ENCODE measurements around the gene DIDO1.

The DIDO1 gene

DNA sequence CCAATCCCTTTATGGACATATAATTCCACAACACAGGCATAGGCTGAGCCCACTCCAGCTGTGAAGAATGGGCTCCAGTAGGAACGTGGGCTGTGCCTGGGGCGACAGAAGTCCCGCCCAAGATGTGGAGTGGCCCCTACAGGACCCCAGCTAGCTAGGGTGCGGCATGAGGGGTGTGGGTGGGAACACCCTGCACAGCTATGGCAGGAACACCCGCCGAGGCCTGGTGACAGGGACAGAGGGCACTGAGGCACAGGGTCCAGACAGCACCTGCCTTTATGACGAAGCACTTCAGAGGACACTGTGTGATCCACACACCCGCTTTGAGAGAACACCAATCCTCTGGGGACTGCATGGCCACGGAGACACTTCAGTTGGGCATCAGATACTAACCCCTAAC lies 36.4 kb downstream of the DIDO1 start:
- no peak for DNase-seq

DNA sequence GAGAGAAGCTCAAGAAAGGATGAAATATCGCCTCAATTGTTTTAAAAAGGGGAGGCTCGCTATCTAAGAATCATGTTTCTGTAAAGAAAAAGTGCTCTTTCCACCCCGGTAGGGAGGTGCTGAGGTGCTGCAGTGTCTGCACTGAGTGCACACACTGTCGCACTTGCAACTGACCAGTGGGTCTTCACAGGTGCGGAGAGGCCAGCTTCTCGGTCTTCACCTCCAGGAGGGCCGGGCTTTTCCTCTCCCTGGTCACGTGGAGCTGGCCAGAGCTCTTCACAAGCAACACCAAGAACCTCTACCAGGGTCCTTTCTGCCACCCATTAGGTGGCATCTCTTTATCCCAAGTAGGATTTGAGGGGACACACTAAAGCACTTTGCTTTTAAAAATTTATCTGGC lies 36.9 kb downstream of the DIDO1 start:
- DNase-seq = no peak

DNA sequence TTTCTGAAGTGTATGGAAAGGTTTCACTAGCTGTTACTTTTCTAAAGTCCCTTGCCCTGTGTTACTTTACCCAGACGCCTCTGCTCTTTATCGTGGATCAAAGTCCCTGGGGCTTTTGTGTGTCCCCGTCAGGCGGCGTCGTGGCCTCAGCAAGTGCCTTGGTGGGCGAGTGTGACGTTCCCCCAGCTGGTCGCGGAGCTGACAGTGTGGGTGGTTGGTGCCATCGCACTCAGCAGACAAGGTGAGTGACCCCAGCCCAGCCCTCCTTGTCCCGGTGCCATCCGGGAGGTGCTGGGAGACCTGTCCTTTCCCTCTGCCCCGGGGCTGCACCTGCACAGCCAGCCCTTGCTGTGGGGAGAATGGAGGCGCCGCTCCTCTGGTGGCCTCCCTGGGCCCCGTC lies 37.4 kb downstream of the DIDO1 start:
- DNase-seq = no peak

DNA sequence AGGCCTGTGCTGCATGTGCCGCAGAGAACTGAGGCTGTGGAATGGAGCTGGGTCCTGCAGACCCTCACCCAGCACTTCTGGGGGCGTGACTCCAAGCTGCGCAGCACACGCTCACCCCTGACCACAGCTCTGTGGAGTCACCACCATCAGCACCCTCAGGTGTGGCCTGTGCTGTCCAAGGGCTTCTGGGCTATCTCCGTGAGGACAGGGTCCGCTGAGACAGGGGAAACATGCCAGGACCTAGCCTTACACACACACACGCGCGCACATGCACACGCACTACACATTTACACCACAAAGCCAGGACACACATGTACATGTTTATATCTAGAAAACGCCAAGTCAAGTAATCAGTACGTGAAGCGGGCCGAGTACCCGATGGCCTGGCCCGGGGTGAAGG lies 37.9 kb downstream of the DIDO1 start:
- no peak for DNase-seq

DNA sequence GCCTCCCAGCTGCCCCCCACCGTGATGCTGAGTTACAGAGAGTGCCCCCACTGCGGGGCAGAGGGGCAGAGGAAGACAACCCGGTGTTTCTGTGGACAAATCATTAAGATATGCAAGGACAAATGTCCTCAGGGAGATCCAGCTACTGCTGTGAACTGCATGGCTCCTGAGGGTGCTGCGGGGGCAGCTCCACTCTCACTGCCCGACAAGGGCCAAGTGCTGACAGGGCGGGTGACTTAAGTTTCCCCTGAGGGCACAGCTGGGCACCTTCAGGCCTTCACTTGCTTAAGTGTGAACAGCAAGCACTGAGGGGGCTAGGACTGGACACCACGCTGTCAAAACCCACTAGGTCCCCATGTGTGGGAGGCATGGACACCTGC lies 38.5 kb downstream of the DIDO1 start:
- DNase-seq = no peak

DNA sequence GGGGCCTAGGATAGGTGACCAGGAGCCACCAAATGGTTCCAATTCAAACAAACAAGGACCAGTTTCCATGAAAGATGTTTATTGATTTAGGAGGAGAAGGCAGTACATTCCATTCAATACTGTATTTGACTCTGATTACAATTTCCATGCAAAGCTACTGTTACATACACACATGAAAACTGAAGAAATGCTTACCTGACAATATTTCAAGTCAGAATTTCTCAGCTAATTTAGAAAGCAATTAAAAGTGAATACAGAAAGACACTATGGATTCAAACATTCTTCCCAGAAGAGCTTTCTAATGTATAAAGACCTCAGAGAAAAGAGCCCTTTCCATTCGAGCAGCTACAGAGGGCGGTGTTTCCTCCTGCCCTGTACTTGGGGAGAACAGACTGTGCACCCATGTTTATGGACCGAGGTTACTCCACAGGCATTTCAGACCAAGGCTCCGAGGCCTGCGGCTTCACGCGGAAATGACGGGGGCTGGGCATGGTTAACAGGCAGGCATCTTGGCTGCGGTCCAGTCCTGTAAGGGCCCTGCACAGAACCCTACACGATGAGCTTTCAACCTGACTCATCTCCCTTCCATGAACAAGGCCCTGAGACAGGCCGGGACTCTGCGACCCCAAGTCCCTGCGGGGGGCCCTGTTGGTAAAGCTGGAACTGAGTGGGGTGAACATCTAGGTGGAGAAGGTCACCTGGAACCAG lies 39.0 kb downstream of the DIDO1 start:
- peak; percentile 83 for DNase-seq

DNA sequence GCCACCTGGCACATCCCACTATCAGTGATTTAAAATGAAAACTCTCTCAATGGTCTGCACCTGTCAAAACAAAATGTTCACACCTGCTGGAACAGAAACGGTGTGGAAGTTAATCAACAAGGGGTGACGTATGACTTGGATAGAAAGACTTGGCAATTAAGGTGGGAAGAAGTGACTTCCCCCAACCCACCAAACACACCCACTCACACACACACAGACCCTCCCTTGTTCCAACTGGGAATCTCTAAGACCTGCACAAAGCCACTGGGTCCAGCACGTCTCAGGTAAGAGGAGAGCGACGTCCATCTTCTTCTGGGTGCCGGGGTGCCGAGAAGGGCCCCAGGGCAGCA lies 39.6 kb downstream of the DIDO1 start:
- DNase-seq = no peak

DNA sequence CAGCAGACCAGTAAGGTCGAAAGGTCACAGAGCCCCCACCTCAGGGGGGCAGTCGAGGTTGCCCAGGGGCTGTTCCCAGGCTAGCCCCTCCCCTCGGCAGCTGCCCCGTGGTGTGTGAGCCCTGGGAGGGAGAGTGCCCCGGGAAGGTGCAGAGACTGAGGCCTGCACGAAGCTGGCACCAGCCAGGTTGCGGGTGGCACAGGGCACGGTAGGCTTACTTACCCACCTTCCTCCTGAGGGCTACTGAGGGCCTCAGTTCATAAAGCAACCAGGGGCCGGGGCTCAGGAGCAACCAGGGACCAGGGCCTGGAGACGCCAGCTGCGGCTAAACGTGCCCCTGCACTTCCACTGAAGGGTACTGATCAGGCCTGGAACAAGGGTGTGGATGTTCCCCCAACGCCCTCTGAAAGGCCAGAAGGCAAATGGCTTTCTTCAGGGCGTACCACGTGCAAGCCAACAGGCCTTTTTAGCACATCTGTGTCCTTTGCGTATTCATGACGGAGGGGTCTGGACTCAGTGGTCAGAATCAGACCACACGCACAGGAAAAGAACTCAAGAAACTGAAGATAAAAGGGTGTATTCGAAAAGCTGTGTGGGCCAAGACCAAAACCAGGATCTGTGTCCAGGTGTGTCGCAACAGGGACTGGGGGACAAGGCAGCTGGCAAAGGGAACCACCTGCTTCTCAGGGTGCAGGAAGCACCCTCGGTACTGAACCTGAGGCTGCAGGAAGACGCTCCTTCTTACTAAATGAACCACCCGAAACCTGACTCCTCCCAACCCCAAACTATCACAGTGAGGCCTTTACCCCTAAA lies 40.2 kb downstream of the DIDO1 start:
- DNase-seq = no peak

DNA sequence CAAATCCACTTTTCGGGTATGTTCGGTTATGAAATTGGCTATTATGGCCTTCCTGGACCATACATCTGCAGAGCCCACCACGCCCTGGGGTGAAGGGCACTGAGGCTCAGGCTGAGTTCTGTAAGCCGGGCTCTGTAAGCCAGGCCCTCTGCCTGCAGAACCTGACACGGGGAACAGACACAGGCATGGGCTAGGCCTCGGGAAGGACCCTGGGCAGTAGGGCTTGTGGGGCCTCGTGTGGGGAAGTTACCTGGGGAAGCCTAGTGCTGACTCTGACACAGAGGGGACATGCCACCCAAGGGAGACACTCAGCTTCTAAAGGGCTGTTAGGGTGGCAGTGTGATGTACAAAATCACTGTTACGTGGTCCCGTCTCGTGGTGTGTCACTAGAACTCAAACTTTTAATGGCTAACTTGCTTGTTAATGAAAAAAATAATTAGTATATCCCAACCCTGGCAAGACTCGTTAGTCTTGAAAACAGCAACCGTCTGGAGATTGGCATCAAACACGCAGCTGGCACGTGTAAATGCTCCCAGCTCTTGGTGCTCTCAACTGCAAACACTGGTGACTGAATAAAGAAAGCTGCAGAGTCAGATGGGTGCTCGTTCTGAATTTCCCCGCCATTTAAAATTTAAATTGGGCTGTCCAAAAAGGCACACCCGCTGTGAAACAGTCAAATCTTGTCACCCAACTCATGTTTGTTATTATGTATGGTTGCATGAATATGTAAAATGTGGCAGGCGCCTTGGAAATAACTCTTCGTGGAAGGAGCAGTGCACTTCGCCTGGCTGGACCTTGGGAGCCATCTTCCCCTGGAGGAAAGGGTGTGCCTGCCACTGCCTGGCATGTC lies 41.0 kb downstream of the DIDO1 start:
- no peak for DNase-seq

DNA sequence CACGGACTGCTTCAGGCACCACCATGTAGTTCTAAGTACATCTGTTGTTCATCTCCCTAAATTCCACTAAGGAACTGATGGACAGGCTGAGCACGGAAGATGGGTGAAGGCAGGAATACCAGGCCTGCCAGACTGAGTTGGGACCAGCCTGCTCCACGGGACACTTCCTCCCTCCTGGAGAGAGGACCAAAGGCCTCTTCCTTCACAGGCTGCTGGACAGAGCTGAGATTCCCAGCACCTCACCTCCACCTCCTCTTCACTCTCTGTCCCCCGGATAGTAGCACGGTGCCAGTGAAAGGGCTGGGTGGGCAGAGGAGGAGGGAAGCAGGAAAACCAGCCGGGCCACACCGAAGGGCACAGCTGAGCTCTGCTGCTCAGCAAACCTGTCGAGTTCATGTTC lies 41.7 kb downstream of the DIDO1 start:
- DNase-seq = no peak

DNA sequence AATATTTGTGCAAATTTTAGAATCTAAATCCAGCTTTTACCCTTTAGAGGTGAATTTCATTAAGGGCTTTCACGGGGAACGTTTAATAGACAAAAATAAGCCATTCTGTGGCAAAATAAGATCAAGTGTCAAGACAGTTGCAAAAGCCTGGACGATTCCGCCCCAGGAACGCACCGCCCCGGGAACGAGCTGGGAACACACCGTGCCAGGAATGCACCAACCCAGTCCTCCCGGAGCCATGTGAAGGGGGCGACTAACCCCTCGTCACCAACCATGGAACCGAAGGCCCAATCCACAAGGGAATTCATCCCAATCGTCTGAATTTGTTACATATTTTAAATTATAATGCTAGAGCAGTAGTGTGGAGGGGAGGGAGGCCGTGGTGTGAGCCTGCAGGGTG lies 43.9 kb downstream of the DIDO1 start:
- no peak for DNase-seq

DNA sequence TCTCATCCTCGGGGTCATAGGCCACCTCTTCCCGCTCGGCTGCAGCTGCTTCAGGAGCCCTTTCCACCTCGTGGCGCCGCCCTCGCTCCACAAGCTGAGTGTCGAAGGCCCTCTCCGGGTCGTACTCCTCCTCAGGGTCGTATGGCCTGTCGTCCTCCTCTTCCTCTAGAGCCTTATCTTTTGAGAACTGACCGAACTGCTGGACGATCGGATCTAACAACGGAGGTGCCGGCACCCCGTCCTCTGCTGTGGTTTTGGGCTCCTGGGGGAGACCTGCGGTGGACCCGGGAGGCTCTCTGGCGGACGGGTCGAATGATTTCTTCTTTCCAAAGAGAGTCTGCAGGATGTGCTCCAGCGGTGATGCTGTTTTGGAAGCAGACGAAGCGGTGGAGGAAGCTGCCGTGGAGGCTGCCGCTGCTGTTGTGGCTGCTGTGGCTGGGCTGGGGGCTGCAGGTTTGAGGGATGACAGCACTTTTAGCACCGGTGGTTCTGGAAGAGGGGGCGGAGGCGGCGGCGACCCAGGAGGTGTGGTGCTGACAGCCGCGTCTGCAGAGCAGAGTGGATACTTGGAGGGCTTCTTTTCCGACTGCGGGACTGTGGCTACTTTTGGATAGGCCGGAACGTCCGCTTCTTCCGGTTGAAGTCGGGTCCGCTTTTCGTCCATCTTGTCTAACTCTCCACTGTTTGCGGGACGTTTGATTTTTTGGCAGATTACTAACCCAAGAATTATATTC lies 44.5 kb downstream of the DIDO1 start:
- no peak for DNase-seq

DNA sequence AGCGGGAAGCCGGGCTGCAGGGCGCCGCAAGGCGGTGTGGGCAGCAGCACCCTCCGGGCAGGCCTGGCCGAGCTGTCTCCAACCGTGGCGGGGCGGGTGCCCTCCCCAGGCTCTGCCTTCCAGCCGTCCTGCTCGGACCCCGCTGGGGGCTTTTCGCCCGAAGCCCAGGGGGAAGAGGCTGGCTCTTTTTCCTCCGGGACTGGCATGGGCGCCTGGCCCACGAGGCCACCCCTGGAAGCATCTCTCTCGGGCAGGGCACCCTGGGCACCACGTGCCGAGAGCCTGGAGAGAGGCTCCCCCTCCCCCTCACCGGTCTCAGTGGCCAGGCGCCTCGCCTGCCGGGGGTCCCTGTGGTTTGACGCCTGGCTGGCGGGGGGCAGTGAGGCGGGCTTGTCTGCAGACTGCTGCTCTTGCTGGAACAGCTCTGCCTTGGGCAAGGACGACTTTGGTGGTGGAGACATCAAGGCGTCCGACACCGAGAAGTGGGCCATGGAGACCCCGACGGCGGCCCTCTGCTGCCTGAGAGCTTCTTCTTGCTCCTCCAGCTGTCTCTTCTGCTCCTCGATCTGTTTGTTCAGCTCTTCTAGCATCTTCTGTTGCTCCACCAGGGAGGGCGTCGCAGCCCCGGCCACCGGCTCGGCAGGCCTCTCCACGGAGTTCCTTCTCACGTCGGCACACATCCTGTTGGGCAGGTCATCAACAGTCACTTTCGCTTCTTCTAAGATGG lies 45.2 kb downstream of the DIDO1 start:
- DNase-seq = no peak

DNA sequence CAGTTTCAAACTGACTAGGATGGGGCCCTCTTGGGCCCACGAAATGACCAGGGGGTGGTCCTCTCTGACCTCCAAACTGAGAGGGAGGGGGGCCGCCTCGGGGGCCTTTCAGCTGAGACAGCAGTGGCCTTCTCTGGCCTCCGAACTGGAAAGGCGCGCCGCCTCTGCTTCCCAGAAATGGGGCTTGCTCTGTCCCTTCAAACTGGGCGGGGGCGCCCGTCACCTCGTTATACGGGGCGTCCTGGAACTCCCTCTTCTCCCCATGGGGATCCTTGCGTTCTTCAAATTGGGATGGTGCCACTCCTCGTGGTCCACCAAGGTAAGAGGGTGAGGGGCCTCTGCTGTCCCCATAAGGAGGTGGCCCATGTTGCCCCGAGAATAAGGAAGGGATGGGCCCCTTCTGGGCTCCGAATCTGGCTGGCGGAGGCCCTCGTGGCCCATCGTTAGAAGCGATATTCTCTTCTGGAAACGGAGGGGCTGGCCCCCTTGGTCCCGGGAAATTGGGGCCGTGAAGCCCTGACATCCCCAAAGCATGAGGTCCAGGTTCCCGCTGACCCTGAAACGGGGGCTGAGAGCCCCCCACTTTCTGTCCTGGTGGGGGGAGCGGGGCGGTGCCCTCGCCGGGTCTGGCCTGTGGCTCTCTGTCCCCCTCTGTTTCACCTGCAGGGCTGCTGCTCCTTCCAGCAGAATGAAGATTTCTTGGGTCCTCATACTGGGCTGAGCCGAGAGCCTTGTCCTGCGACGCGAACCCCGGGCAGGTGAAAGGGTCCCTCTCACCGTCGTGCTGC lies 46.0 kb downstream of the DIDO1 start:
- no peak for DNase-seq

DNA sequence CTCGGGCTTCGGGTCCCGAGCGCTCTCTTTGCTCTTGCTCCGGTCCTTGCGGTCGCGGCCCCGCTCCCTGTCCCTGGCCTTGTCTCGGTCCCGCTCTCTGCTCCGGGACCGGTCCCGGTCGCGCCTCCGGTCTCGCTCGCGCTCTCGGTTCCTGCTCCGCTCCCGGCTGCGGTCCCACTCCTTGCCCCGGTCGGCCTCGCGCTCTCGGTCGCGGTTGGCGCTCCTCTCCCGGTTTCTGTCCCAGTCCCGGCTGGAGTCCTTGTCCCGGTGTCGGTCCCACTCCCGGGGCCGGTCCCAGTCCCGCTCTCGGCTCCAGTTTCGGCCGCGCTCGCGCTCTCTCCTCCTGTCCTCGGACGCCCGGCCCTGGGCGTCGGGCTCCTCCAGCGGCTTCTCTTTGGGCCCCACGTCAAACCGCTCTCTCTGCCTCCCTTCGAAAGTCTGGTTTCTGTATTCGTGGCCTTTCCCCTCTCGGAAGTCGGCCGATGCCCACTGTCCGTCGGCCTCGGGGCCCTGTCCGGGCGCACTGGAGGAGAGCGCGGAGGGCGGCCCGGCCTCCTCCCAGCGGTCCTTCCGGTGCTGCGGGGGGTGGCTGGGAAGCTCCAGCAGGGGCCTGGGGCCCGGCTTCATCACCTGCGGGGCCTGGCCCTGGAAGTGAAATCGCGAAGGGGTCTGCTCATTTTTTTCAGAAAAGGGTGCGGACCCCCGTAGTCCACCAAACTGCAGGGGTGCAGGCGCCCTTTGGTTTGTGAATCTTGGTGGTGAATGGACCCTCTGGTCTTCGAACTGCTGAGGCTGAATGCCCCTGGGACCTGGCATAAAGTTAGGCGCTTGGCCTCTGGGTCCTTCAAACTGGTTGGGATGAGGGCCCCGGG lies 46.8 kb downstream of the DIDO1 start:
- DNase-seq = no peak

DNA sequence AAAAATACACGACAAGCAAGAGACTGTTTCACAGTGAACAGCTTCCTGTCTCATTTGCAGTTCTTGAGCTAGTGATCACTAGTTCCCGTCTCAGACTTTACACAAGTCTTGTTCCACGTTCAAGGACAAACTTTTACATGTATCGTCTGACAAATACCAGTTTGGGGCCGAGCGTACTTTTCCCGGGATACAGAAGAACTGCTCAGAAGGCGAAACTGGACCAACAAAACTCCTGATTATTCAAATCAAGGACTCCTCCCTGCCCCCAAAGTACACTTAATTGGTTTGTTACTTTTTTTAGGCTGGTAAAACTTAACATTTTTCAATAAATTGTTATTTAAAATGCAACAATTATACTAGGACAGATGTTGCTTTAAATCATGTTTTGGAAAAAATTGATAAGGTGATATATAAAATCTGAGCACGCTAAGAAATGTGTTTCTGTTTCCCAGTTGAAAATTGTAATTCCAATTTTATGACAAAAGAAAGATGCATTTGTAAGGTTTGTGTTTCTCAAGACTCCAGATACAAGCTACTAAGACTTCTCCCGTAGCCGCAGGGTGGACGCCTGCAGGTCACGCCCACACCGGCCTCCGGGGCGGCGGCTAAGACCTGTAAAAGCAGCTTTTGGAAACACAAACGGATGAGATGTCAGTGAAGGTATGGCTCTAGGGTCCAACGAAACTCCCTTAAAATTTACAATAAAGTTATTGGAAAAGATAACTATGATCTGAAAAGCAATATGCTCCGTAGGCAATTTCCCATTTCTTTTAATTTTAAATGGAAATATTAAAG lies 47.9 kb downstream of the DIDO1 start:
- DNase-seq = no peak

DNA sequence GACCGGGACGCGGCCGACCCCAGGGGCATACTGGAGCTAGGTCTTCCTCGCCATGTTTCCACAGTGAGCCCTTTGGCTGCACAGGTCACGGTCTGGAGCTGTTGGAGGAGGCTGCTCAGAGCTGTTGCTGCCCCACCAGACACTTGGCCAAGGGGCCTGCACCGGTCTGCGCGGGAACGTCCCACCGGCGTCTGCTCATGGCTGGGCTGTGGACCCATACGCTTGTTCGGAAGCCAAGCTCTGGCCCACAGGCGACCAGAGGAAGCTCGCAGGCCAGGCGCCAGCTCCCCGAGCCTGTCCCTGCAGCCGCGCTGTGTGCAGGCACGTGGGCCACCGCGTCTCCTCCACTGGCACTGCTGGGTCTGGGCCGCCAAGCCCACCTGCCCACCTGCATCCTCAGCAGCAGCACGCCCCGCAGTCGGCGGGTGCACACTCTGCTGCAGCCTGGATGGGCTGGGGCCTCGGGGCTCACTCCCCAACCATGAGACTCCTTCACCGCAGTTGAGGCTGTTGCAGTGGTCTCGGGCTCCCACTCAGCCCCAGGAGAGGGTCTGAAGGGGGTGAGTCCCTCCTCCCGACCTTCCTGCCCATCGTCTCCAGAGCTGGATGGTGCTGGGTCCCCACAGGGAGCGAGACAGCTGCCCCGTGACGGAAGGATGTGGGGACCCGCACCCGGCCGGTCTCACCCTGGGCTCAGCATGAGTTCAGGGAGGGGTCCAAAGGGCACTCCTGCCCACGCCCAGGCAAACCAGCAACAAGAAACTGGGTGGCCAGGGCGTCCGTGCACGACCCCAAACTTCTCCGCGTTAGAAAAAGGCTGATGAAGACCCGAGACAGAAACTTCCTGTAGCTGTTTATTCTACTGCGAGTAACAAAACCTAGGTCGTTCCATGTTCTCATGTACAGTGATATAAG lies 49.1 kb downstream of the DIDO1 start:
- no peak for DNase-seq

DNA sequence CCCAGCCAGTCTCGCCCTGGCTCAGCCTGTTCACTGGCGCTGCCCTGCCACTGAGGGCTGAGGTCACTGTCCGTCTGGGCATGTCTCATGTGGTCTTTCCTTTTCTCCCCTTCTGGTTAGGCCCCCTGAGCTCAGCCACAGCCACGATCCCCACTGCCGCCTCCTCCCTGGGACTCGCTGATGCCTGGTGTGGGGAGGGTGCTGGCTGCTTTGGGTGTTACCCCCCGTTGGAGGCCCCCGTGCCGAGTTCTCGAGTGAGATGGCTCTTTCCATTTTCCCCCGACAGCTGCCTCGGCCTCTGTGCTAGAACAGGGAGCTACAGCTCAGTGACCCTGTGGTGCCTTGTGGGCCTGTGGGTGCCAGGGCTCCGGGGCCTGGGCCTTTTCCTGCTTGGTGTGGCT lies 49.8 kb downstream of the DIDO1 start:
- DNase-seq = no peak

Measured in hematopoietic multipotent progenitor cell treated with erythropoietin and hydrocortisone succinate and interleukin-3 and kit ligand, for 6 days (in vitro differentiated cells).